ENCODE data around the gene CERS3.

The CERS3 gene

GRCh38 chr15:100383302-100384107, 145.2 kb downstream of the CERS3 start:
- DNase-seq (ENCODE audit: low spot score): no peak
- TF ChIP-seq CTCF (IDR thresholded peaks at IDR 0.05): peak; percentile 29
- Histone ChIP-seq H3K27ac (no peak overlapping the region), H3K4me3 (no peak overlapping the region)

DNA sequence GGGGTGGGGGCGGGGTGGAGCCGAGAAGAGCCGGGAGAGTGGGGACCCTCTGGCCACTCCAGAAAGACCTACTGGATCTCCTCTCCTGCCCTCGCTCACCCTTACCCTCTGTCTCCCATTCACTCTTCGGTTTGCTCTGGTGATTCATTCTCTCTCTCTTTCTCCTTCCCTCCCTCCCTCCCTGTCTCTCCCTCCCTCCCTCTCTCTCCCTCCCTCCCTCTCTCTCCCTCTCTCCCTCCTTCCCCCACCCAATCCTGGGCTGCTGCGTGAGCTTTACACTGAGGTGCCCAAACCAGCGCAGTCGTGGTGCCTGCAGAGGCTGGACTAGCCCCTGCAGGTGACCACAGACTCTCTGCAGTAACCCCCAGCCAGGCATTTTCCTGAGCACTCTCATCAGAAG, 154.8 kb downstream of the CERS3 start:
- Histone ChIP-seq H3K27ac (no peak overlapping the region), H3K4me3 (peak overlapping the region; percentile 63)
- TF ChIP-seq CTCF (IDR thresholded peaks at IDR 0.05): no peak
- no peak for DNase-seq (ENCODE audit: low spot score)

GRCh38 chr15:100373120-100373896, 155.4 kb downstream of the CERS3 start:
- no peak for DNase-seq (ENCODE audit: low spot score)
- no peak for TF ChIP-seq CTCF (IDR thresholded peaks at IDR 0.05)
- Histone ChIP-seq H3K27ac (peak overlapping the region in 1 of 2 donors; percentile 20), H3K4me3 (peak overlapping the region; percentile 63)

- no peak for TF ChIP-seq CTCF (IDR thresholded peaks at IDR 0.05)
- H3K4me3 ChIP-seq: peak overlapping the region; percentile 63
- DNase-seq (ENCODE audit: low spot score): no peak
Observed at GRCh38 chr15:100372739-100373119, 156.0 kb downstream of the CERS3 start.

DNA sequence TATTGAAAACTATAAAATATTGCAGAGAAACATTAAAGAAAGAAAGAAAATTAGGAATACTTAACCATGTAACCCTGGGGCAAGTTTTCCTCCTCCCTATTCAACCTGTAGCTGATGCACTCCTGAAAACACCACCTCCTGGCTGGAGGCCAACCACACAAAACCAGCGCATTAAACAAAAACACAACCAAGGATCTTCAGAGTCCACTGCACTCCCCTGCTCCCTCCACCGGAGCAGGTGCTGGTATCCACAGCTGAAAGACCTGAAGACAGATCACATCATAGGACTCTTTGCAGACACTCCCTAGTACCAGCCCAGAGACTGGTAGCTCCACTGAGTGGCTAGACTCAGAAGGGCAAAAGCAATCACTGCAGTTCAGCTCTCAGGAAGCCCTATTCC, 173.4 kb downstream of the CERS3 start:
- Histone ChIP-seq H3K27ac (no peak overlapping the region), H3K4me3 (no peak overlapping the region)
- no peak for TF ChIP-seq CTCF (IDR thresholded peaks at IDR 0.05)
- DNase-seq (ENCODE audit: low spot score): no peak

More at GRCh38 chr15:100372739-100373119, 156.0 kb downstream of the CERS3 start:
- H3K27ac ChIP-seq: peak overlapping the region in 1 of 2 donors; percentile 20

GRCh38 chr15:100353449-100353848, 175.3 kb downstream of the CERS3 start:
- H3K27ac ChIP-seq: no peak overlapping the region
- TF ChIP-seq CTCF (IDR thresholded peaks at IDR 0.05): no peak
- DNase-seq (ENCODE audit: low spot score): no peak
- no peak overlapping the region for H3K4me3 ChIP-seq

Data from coronary artery (tissue), 2 donors.